ENCODE results near the gene ST7.

The ST7 gene

DNA sequence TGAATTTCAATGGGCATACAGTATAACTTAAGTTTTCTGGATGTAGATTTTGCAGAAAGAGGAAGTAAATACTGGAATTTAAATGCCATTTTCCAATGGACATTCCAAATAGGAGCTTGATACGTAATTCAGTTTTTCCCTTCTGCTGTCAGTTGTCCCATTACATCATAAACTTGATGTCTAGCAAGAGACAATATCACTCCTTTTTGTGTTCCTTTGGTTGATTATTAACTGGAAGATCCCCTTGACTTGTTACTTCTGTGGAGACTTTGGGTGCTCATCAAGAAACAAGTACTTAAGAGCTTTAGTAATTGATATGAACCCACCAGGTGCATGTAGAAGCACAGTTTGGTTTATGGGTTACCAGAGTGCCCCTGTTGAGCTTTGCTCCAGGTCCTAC, 116.1 kb downstream of the ST7 start:
- DNase-seq = no peak

DNA sequence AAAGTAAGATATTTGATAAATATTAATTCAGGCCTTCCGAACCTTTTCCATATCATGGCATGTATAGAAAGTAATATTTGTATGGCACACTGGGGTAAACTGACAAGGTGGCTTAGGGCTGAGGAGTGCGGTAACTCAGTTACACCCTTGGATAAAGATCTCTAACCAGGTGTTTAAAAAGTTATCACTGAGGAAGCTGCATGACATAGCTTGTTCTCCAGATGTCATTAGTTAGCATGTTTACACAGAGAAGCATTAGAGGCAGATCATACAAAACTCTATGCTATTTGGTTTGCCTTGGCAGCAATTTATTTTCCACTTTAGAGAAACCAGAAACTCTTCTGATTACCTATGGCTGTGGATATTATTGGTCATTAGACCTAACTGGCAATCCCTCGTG, 118.2 kb downstream of the ST7 start:
- no peak for DNase-seq

DNA sequence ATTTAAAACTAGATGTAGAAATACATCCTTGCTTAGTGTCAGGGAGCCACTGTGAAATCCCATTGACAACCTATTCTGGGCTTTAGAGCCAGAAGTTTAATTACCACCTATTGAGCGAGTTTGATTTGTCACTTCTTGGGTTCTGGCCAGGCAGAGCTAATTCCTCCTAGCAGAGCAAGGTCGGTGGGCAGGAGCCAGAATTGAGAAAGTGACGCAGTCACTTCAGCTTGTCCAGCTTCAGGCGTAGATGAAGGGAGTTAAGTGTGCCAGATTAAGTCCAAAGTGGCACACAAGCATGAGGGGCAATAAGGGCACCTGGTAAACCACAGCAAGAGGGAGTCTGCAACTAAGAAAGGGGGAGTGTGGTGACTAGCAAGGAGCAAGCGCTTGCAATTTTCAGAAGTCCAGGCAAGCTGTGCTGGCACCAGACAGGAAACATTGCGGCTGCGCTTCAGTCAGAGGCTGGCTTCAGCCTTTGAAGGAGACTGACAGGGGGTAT, 119.4 kb downstream of the ST7 start:
- DNase-seq = no peak

DNA sequence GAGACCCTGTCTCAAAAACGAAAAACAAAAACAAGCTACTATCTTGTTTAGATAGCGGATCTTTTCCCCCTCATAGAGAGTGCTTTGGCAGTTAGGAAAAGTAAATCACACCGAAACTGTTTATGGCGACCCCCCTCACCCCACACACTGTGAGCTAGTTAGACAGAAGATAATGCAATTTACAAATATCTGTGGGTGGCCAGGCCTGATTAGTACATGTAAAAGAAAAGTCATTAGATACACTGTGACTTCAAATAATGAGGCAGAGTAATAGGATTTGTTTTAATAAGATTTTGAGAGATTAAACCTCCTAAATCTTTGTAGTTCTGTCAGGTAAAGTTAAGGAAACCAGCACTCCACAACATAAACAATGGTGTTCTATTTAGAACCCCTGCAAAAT, 121.1 kb downstream of the ST7 start:
- DNase-seq = no peak

DNA sequence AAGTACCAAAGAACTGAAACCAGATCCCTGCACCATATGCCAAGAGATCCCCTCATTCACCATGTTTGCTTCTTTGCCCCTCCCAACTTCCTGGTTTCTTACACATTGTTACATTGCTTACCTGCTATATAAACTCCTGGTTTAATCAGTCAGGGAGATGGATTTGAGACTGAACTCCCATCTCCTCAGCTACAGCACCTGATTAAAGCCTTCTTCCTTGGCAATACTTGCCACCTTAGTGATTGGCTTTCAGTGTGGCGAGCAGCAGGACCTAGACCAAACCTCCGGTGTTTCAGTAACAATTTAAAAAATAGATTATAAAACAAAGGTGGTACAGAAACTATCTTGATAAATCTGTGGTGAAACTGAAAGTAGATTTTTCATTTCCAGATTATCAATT, 122.6 kb downstream of the ST7 start:
- DNase-seq = no peak

DNA sequence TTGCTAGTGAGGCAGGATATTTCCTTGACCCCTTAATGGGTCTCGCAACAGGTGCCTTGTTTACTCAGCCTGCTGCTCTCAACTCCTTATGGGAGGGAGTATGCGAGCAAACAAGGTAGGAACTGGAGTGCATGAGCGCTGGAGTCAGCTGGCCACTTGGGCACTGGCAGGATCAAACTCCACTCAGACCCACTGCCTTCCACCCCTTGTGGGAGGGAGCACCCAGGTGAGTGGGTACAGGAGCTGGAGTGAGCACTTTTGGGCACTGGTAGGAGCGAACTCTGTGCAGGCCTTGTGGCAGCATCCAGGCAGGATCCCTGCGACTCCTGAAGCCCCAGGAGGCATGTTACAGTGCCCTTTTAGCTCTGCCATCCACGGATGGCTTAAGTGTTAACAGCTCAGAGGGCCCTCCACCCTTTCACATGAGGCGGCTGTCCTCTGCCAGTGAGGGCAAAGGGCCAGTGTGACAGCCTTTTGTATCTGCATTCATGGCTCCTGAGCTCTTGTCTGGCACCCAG, 123.2 kb downstream of the ST7 start:
- DNase-seq = no peak

DNA sequence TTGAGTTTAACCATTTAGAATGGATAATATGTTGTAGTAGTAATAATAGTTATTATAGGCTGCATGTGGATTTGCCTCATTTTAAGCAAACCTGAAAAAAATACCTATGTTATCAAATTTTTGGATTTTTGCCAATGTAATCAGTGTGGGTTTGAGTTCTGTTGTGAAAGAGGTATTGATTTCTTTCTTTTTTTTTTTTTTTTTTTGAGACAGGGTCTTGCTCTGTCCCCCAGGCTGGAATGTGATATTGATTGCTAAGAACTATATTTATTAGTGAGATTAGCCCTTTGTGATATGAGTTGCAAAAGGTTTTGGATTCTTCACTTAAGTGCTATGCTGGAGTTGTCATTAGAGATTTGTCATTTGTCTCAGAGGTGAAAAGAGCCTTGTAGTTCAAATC, 124.4 kb downstream of the ST7 start:
- DNase-seq = no peak

DNA sequence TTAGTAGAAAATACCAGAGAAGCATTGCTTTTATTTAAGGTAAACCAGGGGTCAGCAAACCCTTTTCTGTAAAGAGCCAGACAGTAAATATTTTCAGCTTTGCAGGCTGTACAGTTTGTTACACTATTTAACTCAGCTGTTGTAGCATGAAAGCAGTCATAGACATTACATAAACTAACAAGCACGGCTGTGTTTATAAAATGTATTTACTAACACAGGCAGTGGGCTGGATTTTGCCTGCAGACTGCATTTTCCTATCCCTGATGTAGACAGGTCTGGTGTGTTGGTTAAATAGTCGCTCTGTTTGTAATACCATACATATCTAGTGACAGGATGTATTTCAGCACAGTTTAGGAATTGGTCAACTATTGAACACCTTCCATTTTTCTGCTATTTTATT, 129.3 kb downstream of the ST7 start:
- no peak for DNase-seq

DNA sequence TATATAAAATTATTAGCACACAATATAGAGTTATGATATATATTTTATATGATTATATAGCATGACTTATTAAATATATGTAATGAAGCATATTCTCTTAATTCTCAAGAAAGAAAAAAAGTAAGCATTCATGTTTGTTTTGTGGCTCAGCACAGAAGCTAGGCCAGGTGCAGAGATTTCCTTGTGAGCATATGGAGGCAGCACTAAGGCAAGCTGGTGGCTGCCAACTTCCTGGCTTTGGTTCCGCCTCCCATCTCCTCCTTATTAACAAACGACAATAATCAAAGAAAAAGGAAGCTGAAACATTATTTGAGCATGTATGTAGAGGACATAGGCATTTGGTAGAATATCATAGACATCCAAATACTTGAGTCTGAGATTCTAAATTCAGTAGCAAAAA, 130.3 kb downstream of the ST7 start:
- DNase-seq = no peak

DNA sequence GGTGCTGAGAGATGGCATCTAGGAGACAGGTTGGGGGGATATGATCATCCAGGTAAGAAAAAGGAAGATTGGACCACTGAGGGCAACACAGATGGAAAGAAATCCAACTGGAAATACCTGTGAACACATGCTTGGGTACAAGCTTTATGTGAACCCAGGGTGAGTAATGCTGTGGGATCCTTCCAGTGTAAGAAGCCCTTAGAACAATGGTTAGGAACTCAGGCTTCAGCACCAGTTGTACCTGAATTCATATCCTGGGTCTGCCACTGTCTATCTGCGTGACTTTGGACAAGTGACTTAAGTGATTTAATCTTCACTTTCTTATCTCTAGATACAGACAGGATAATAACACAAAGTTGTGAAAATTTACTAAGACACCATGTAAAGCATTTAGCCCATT, 131.0 kb downstream of the ST7 start:
- DNase-seq = no peak

DNA sequence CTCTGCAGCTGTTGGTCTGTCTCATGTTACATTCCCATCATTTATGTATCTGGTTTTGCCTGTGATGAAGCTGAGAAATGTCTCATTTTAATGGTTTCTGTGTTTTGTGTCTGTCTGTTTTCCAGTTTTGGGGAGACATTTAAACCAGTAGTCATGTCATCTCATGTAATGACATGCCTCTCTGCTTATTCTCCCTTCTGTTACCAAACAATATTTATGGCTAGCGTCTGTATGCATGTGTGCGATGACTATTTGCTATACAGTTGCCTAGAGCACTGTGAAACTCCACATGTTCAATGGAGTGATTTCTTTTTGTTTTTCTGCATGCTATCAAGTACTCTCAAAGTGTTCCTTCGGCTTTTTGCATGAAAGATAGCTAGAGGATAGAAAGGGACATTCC, 132.0 kb downstream of the ST7 start:
- no peak for DNase-seq

DNA sequence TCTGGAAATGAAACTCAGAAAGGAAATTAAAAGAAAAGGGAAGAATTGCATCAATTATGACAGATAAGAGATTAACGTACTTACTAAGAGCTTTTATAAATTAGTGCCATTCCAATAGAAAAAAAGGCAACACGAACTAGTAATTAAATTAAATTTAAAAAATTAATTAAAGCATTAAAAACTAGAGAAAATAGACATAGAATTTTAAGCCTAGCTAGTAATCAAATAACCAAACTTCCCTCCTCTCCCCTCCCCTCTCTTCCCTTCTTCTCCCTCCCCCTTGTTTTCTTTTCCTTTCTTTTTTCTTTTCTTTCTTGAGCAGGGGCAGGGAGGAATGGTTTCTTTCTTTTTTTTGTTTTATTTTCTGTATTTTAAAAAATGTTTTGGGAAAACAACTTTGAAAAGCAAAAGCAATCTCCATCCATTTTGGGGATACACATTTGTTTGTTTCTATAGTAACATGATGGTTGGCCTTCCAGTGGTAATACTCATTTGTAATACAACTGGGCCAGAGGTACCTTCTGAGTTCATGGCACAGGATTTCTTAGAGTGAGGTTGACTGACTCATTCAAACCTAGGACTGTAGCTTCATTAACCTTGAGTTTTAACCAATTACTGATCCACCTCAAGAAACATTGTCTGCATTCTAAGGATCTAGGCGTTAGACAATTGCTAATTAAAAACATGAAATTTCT, 132.6 kb downstream of the ST7 start:
- no peak for DNase-seq

DNA sequence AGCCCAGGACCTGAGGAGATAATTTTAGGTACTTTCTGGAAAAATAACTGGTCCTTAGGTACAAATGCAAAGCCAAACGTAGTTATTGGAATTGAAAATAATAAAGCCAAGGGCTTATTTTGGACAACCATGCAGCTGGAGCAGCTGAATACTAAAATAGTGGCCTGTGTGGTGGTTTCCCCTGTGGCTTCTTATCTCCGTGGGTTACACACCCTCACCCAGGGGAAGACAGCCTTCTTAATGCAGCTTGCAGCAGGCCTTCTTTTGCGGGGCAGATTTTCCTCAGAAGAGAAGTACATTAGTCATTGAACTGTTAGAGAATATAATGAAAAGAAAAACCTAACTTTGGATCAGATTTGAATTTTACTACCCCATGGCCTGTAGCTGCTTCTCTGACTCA, 133.5 kb downstream of the ST7 start:
- no peak for DNase-seq

DNA sequence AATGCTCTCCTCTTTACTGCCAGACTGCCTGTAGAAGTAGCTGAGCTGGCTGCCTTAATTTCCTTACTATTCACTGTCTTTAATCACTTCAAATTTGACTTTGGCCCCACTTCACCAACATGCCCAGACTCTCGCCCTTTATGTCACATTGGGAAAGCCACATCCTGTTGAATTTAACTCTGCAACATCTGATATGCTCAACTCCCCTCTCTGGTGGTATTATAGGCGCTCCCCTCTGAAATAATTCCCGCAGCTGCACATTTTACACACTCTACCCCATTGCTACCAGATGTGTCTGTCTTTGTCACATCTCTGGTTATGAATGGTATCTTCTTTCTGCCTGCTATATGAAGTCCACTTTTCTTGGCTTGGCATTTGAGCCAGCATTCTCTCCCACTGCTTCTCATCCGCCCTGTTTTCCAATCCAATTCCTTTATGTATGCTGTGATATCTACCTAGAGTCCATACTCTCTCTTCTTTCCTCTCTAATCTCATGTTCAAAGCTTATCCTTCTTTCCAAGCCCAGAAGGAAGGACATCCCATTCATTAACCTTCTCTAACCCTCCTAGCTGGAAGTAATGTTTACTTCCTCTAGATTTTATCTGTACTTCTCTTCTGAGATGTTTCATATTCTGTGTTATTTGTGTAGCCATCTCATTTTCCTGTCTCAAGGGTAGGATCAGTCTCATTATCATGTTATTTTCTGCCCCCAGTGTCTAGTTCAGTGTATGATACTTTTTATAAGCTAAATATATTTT, 134.5 kb downstream of the ST7 start:
- DNase-seq = no peak

DNA sequence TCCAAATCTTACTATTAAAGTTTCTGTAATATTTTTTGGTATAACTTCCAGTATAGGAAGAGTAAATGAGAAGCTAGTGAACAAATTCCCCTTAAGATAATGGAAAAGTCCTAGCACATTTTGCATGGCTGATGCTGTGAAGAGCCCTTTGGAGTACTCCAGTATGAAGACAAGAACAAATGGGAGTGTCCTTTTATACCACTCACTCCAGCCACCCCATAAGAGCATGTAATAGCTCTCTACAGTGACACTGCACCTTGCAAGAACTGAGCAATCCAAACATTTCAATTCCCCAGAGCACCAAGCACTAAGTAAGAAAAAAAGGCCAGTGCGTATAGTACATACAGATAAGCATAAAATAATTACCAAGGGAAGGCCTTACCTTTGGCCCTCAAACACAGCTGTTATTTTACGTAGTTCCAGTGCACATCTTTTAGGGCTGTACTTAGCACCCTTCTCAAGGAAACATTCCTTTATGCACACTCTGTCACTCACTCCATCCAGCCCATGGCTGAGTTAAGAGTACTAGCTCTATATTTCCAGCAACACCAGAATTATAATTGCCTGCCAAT, 135.4 kb downstream of the ST7 start:
- DNase-seq = no peak

DNA sequence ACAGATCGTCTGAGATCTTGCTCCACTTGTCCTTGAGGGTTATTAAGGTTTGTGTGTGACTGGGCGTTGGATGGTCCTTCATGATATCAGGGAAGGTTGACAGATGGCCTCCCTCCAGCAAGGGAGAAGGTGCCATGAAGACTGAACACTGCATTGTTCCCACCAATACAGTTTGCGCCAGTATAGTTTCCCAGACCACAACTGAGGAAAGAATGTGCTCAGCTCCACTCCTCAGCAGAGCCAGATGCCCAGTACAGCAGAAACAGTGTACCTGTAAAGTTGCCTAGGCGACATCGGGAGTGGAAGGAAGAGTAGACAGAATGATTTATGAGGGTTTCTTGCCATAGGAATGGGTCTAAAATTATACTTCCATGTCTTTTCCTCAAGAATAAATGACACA, 137.5 kb downstream of the ST7 start:
- no peak for DNase-seq

DNA sequence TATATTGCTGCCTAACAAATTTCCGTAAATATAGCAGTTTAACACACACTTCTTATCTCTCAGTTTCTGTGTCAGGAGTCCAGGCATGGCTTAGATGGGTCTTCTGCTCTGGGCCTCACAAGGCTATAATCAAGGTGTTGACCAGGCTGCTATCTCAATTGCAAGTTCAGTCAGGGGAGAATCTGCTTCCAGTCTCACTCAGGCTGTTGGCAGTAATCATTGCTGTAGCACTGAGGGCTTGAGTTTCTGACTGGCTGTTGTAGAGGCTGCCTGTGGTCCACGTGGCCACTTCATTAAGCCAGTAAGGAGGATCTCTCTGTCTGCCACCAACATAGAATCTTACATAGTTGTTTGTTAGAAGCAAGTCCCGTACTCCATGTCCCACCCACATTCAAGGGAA, 138.4 kb downstream of the ST7 start:
- DNase-seq = no peak

DNA sequence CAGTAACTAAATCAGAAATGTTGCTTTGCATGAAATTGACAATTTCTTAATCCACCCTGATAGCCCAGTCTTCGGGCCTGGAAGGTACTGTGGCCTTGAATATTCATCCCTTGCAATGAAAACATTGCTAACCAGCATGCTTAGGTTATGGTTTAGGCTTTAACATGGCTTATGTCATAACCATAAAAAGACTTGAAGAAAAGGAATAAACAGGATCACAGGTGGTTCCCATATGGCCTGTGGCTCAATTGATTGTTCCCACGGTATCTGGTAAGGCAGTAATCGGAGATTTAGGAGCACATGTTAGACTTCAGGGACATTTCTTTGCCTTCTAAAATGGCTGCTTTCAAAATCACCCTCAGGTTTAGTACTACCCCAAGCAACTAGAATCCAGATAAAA, 139.5 kb downstream of the ST7 start:
- DNase-seq = no peak

DNA sequence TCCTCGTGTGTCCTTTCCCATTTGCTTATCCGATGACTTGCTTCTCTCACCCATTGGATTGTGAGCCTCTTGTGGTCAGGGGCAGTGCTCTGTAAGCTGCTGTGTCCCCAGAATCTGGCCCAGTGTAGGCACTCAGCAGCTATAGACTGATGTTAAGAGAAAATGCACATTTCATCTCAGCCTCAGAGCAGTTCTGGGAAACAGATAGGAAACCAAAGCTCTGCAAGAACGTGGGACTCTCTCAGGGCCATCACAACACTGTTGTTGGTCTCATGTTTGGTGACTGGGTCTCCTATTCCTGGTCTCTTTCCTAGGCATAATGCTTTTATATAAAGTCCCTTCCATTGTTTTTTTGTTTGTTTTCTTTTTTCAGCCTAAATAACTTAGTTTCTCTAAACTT, 141.2 kb downstream of the ST7 start:
- no peak for DNase-seq

DNA sequence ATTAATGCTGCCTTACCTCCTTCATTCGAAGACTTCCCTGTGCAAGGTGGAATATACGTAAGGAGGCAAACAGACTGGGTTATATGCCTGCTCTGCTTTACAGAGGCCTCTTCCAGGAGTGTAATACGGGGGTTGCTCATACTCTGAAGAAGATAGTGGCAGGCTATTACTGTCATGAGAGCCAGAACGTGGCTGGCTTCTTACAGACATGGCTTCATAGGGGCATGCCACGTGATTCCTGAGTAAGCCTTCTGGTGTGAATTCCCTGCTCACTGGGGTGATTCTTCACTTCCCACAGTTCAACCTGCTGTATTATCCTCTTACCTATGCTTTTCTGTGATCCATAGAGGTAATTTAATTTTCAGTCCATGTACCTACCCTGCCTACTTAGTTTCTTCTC, 141.8 kb downstream of the ST7 start:
- no peak for DNase-seq

DNA sequence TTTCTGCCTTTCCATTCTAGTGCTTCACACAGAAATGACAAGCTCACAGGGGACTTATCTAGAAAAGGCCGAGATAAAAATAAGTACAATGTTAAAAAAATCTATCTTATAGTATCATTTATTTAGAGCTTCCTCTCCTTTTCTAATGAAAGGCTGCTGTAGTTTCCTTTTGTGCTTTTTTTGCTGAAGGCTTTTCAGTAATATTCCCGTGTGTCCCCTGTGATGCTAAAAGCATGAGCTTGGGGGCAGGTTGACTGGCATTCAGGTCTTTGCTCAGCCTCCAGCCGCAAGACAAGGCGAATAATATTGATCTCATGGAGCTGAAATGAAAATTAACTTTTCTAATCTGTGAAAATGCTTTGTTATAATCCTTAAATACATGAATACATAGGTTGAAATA, 143.0 kb downstream of the ST7 start:
- no peak for DNase-seq

DNA sequence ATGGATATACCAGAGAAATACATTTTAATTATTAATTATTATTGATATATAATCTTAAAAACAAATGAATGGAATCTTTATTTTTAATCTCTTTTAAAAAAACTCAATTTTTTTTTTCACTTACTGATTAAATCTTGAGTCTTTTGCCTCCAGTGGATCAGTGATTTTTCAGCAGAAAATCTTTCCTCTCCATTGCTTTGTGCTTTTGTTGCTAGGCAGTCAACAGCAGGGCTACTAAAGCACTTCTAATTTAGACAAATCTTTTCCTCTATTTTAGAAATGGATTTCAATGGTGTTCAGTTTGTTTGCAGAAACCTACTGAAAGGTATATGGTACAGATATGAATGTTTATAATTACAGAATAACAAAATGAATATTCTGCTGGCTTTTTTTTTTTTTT, 143.6 kb downstream of the ST7 start:
- DNase-seq = no peak

DNA sequence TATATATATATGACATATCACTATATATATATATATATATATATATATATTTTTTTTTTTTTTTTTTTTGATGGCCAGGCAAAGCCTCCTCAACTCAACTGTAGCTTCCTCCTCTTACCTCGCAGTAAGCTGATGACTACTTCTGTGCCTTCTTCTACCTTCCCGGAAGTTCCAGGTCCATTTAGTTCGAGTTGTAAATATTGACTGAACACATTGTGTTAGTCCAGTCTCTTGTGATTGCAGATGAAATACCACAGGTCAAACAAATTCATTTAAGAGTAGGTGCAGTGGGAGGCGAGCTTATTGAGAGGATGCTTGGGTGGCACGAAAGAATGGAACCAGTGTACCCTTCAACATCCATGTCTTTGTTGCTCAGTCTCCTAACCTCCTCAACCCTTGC, 144.6 kb downstream of the ST7 start:
- DNase-seq = no peak

DNA sequence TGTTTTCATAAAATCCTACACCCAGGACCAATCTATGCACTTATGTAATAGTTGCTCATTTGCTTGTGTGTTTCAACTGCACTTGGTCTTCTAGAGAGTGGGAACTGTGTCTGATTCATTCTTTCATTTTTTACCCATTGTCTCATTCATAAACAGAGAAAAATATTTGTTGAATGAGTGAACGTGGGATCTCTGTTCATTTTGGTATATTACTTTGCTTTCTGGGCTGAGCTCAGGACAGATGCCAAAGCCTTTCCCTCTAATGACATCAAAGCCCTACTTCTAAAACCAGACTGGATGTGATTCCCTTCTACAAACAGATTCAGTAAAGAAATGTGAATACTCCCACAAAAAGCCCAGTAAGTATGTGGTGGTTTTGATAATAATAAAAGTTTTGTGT, 145.2 kb downstream of the ST7 start:
- DNase-seq = no peak

Measured in activated gamma-delta T cell (primary cell).